ENCODE results near the gene C9orf72.

C9orf72 gene

DNA sequence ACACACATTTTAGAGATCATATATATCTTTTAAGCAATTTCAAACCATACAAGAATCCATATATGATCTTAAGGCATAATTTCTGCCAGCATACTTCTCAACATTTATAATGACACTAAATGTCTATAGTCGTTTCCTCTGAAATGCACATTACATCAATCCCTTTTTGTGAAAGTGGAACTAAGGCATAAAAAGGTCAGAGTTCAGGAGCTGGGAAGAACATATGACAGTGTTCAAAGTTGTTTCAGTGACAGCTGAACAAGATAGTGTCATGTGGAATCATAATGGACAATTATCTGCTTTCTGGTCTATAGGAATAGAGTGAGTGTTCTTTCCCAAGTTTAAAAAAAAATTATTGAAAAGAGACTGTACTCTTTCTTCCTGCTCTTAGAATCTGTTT is 41.2 kb downstream of the C9orf72 start:
- no peak overlapping the region for H3K4me3 ChIP-seq (ENCODE audit: low read depth, low read length)
- no peak for DNase-seq (ENCODE audit: low read depth, low spot score)
- TF ChIP-seq, protein P1, sequence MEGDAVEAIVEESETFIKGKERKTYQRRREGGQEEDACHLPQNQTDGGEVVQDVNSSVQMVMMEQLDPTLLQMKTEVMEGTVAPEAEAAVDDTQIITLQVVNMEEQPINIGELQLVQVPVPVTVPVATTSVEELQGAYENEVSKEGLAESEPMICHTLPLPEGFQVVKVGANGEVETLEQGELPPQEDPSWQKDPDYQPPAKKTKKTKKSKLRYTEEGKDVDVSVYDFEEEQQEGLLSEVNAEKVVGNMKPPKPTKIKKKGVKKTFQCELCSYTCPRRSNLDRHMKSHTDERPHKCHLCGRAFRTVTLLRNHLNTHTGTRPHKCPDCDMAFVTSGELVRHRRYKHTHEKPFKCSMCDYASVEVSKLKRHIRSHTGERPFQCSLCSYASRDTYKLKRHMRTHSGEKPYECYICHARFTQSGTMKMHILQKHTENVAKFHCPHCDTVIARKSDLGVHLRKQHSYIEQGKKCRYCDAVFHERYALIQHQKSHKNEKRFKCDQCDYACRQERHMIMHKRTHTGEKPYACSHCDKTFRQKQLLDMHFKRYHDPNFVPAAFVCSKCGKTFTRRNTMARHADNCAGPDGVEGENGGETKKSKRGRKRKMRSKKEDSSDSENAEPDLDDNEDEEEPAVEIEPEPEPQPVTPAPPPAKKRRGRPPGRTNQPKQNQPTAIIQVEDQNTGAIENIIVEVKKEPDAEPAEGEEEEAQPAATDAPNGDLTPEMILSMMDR (IDR thresholded peaks at IDR 0.05; ENCODE audit: low read depth, low read length) = no peak
- in situ Hi-C loops (cut with HindIII; ENCODE audit: low sequenced_read_pairs) = no loop called here

DNA sequence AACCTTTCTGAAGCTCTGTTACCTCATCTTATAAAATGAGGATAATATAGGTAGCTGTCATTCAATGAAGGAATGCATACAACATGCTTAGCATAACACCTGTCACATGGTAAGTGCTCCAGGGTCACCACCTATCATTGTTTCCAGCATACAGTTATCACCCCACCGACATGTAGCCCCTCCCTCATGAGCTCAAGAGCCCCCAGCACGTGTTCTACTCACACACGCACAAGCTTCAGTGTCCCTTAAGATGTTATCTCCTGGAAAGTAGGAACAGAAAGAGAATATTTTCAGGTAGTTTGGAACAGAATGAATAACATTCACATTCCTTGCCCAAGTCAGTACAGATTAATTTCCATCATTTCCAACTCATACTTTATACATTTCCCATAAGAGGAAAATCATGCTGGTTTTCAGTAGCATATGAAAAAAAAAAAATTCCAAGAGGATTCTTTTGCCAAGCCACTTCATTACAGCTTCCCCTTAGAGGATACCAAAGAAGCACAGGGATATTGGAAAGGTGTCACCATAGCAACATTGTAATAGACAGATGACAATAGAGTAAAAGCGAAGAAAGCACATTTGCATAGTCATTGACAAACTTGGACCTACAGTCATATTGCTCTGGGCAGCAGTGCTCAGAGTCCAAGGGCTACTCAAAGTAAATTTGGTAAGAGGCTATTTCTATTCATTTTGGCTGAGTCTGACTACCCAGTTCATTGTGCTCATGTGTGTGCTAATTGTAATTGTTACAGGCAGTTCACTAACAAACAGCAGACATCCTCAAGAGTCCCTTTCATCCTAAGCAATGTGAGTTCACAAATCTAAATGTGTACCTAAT is 42.1 kb downstream of the C9orf72 start:
- in situ Hi-C loops (cut with HindIII; ENCODE audit: low sequenced_read_pairs) = no loop called here
- no peak for DNase-seq (ENCODE audit: low read depth, low spot score)
- TF ChIP-seq, protein P1 (IDR thresholded peaks at IDR 0.05; ENCODE audit: low read depth, low read length) = no peak
- no peak overlapping the region for H3K4me3 ChIP-seq (ENCODE audit: low read depth, low read length)

DNA sequence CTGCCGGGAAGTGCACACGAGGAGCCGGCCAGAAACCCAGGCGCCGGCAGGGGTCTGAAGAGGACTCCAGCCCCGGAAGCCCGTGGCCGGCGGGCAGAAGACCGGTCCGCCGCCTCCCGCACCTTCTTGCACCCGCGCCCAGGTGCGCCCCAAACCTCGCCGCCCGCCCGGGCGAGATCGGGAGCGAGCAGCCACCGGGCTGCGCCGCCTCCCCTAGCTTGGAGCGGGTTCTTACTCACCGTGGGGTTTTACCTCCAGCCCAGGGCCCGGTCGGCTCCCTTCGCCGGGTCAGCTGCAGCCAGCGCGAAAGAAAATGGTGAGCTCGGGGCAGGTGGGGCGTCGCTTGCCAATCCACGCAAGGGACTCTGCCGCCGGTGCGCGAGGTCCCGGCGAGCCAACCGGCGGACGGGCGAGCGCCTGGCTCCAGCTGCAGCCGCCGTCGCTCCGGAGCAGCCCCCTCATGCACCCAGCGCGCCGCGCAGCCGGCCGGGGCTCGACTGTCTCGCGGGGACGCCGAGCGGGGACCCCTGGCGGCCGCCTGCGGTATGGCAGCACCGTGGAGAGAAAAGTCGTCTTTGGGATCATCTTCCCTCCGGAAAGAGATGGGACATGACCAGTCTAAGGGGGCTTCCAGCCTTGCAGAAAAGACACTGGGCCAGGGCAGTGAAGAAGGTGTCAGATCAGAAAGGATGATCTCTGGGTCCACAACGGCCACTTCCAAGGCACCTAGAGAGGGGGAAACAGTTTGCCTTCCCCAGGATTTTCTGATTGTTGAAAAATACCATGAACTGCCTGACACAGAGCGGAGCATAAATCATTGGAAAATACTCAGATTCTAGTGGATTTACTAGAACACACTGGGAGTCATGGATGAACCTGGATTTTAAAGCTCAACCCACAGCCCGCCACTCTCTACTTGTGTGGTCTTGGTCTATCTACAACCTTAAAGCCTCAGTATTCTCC is 43.7 kb downstream of the C9orf72 start, which contains the start of gene MOB3B:
Gene MOB3B, minus strand, starts transcription at position 499 of the 963 bp plus-strand sequence. CDS start 74,264 bp downstream, outside the sequence.
- in situ Hi-C loops (cut with HindIII; ENCODE audit: low sequenced_read_pairs) = no loop called here
- TF ChIP-seq, protein P1 (IDR thresholded peaks at IDR 0.05; ENCODE audit: low read depth, low read length) = peak; percentile 87
- peak; percentile 69 for DNase-seq (ENCODE audit: low read depth, low spot score)
- H3K4me3 ChIP-seq (ENCODE audit: low read depth, low read length) = peak within 1 kb of the TSS; percentile 56

DNA sequence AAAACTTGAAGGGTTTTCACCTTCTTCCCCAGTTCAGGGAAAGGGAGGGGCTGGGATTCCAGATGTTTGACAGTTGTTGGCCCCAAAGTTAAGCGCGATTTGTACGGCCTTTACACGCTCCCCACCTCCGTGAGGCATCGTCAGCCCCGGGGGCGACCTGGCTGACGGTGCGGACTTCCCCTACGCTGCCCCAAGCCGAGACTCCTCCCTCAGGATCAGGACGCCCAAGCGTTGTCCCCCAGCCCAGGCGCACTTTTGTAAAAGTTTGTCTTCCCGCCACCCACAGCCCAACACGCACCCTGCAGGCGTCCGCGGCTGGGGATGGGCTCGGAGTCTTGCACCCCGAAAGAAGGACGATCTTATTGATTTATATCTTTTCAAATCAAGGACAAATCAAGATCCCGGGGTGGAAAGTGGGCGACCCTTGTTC is 44.4 kb downstream of the C9orf72 start:
- TF ChIP-seq, protein P1 (IDR thresholded peaks at IDR 0.05; ENCODE audit: low read depth, low read length) = no peak
- in situ Hi-C loops (cut with HindIII; ENCODE audit: low sequenced_read_pairs) = no loop called here
- no peak for DNase-seq (ENCODE audit: low read depth, low spot score)
- H3K4me3 ChIP-seq (ENCODE audit: low read depth, low read length) = peak overlapping the region; percentile 56

DNA sequence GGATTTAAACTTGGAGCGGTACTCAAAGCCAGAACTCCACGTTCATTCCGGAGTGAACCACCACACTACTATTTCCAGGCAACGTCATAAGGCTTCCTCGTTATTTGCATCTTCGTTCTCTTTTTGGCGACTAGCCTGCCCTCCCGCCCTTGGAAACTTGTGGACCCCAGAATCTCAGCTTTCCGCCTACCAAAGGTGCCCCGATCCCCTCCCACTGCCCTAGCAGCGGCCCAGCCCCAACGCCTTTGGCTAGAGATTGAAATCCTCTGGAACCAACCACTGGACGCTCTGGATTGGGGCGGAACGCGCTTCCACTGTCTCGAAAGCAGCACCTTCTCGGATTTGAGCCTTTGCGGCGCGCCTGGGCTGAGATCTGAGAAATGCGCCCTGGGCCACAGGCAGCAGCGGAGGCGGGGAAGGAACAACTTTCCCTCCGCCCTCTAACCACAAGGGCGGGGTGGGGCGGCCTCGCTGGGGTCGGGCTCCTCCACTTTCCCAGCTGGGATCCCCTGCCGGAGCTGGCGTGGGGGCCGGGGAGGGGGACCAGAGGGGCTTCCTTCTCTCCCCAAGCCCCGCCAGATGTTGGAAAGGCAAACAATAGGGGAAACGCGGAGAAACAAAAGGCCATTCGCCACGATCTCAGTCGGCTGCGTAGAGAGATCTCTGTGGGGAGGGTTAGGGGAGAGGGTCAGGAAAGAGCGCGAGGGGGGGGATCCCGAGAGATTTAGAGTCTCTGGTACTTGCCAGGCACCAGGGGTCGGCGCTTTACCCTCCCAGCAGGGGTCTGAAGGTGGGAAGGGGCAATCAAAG is 45.0 kb downstream of the C9orf72 start:
- in situ Hi-C loops (cut with HindIII; ENCODE audit: low sequenced_read_pairs) = no loop called here
- peak overlapping the region; percentile 56 for H3K4me3 ChIP-seq (ENCODE audit: low read depth, low read length)
- peak; percentile 66 for DNase-seq (ENCODE audit: low read depth, low spot score)
- TF ChIP-seq, protein P1 (IDR thresholded peaks at IDR 0.05; ENCODE audit: low read depth, low read length) = no peak

DNA sequence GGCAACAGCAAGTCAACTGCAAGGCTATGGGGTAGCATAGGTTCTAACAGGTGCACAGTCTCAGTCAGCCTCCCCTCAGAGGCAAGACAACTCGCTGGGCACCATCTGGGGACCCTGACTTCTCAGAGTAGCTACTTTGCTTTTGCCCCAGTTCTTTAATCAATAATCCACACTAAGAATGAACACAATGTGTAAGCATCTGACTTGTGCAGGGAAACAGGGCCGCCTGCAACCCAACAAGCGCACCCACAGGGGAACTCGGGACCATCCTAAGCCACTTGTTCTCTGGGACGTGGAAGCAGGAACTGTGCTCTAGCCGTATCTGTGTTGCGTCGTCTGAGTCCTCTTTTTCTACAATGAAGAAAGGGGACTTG is 45.6 kb downstream of the C9orf72 start:
- DNase-seq (ENCODE audit: low read depth, low spot score) = no peak
- in situ Hi-C loops (cut with HindIII; ENCODE audit: low sequenced_read_pairs) = no loop called here
- H3K4me3 ChIP-seq (ENCODE audit: low read depth, low read length) = peak overlapping the region; percentile 56
- TF ChIP-seq, protein P1 (IDR thresholded peaks at IDR 0.05; ENCODE audit: low read depth, low read length) = no peak
